Measurements from ENCODE around the gene FRMD7.
A peak's percentile ranks its signal among the peaks of the same experiment; 100 is the strongest.
"Not testable (repeated sequence)": the region's sequence is repeated elsewhere in the genome, so short reads cannot be mapped to it uniquely, and the experiment has no call there.

Gene FRMD7

GRCh38 chrX:132127743-132128142 is at the start of gene FRMD7:
Gene FRMD7 (minus strand): TSS chrX:132128020. CDS start chrX:132127844, 176 bp downstream.
- DNase-seq: peak; percentile 44

- DNase-seq: no peak
These were observed 45.8 kb upstream of the FRMD7 start for GRCh38 chrX:132173647-132174046.

- no peak for DNase-seq
These were observed 44.1 kb upstream of the FRMD7 start for GRCh38 chrX:132171881-132172280.

- no peak for DNase-seq
These were observed 43.7 kb upstream of the FRMD7 start for GRCh38 chrX:132171478-132171877.

- DNase-seq: no peak
These were observed 41.7 kb upstream of the FRMD7 start for GRCh38 chrX:132169554-132169953.

GRCh38 chrX:132165651-132166050 is 37.8 kb upstream of the FRMD7 start:
- no peak for DNase-seq

GRCh38 chrX:132165005-132165404 is 37.2 kb upstream of the FRMD7 start:
- DNase-seq: no peak

GRCh38 chrX:132163094-132163493 is 35.3 kb upstream of the FRMD7 start:
- not testable (repeated sequence) for DNase-seq

- no peak for DNase-seq
These were observed 25.3 kb upstream of the FRMD7 start for GRCh38 chrX:132153166-132153565.

GRCh38 chrX:132146456-132146855 is 18.6 kb upstream of the FRMD7 start:
- no peak for DNase-seq

- DNase-seq: peak; percentile 48
These were observed 16.2 kb upstream of the FRMD7 start for GRCh38 chrX:132144061-132144460.

- no peak for DNase-seq
These were observed 1.9 kb downstream of the FRMD7 start for GRCh38 chrX:132125906-132126305.

GRCh38 chrX:132120913-132121312 is 6.9 kb downstream of the FRMD7 start:
- no peak for DNase-seq

GRCh38 chrX:132119821-132120515 is 7.9 kb downstream of the FRMD7 start:
- DNase-seq: no peak

- no peak for DNase-seq
These were observed 8.5 kb downstream of the FRMD7 start for GRCh38 chrX:132119283-132119682.

GRCh38 chrX:132118358-132118757 is 9.5 kb downstream of the FRMD7 start:
- no peak for DNase-seq

- no peak for DNase-seq
These were observed 12.0 kb downstream of the FRMD7 start for GRCh38 chrX:132115792-132116191.

- no peak for DNase-seq
These were observed 13.2 kb downstream of the FRMD7 start for GRCh38 chrX:132114607-132115006.

GRCh38 chrX:132107291-132107690 is 20.5 kb downstream of the FRMD7 start:
- DNase-seq: no peak

- no peak for DNase-seq
These were observed 26.0 kb downstream of the FRMD7 start for GRCh38 chrX:132101799-132102198.

GRCh38 chrX:132101206-132101605 is 26.6 kb downstream of the FRMD7 start:
- no peak for DNase-seq

- not testable (repeated sequence) for DNase-seq
These were observed 29.1 kb downstream of the FRMD7 start for GRCh38 chrX:132098704-132099103.

- DNase-seq: no peak
These were observed 33.7 kb downstream of the FRMD7 start for GRCh38 chrX:132094164-132094563.

- DNase-seq: no peak
These were observed 34.5 kb downstream of the FRMD7 start for GRCh38 chrX:132093239-132093860.

Data from right forelimb (tissue), 1 donor.